Measurements from ENCODE around the gene JPT2. TPM values are rescaled to one million over a fixed set of nuclear protein-coding genes. Genes with fewer than 3 reads are reported as not detected.

JPT2 gene
- total and polyA plus RNA-seq, 3 donors from 2014 or later: 25.8 to 45.2 (median 27.9) TPM

- intact Hi-C loops (cut with DNase I; ENCODE audit: low total_unique reads): no loop called here
- Histone ChIP-seq H3K4me3 (no peak overlapping the region), H3K27ac (no peak overlapping the region), H3K27me3 (no peaks in the 10 kb centered on the region), H3K4me1 (peaks cover 4% of the 10 kb centered on the region), H3K9me3 (no peaks in the 10 kb centered on the region), H3K36me3 (ENCODE audit: low read depth, missing control alignments) (no peaks in the 10 kb centered on the region)
- DNase-seq: no peak
- no peak for TF ChIP-seq CTCF (IDR thresholded peaks at IDR 0.05)
- TF ChIP-seq POLR2A (IDR thresholded peaks at IDR 0.05): no peak
- 93 to 97% methylated on average over 6 to 13 of the region's 13 CpGs for WGBS, 2 donors
Observed at GRCh38 chr16:1657841-1658240, 20.2 kb upstream of the JPT2 start.

- no peaks in the 10 kb centered on the region for H3K27me3 ChIP-seq
- DNase-seq: no peak
- TF ChIP-seq POLR2A (IDR thresholded peaks at IDR 0.05) (no peak), CTCF (IDR thresholded peaks at IDR 0.05) (no peak)
- H3K4me1 ChIP-seq: peaks cover 4% of the 10 kb centered on the region
- H3K27ac ChIP-seq: no peak overlapping the region
- H3K4me3 ChIP-seq: no peak overlapping the region
- intact Hi-C loops (cut with DNase I; ENCODE audit: low total_unique reads): no loop called here
- no peaks in the 10 kb centered on the region for H3K36me3 ChIP-seq (ENCODE audit: low read depth, missing control alignments)
- H3K9me3 ChIP-seq: no peaks in the 10 kb centered on the region
- 90% methylated on average over 5 of the region's 5 CpGs for WGBS, 2 donors
Observed at GRCh38 chr16:1659031-1659430, 19.0 kb upstream of the JPT2 start.

GRCh38 chr16:1661826-1662225 lies 16.3 kb upstream of the JPT2 start:
- H3K9me3 ChIP-seq: no peaks in the 10 kb centered on the region
- no peak overlapping the region for H3K4me3 ChIP-seq
- peaks cover 4% of the 10 kb centered on the region for H3K4me1 ChIP-seq
- H3K27me3 ChIP-seq: no peaks in the 10 kb centered on the region
- intact Hi-C loops (cut with DNase I; ENCODE audit: low total_unique reads): no loop called here
- TF ChIP-seq CTCF (IDR thresholded peaks at IDR 0.05) (no peak), POLR2A (IDR thresholded peaks at IDR 0.05) (no peak)
- H3K27ac ChIP-seq: no peak overlapping the region
- no peak for DNase-seq
- H3K36me3 ChIP-seq (ENCODE audit: low read depth, missing control alignments): no peaks in the 10 kb centered on the region
- WGBS, 2 donors: 97 to 100% methylated on average over 2 of the region's 2 CpGs

- intact Hi-C loops (cut with DNase I; ENCODE audit: low total_unique reads): no loop called here
- Histone ChIP-seq H3K27ac (no peak overlapping the region), H3K4me3 (no peak overlapping the region), H3K36me3 (ENCODE audit: low read depth, missing control alignments) (no peaks in the 10 kb centered on the region), H3K9me3 (no peaks in the 10 kb centered on the region), H3K27me3 (no peaks in the 10 kb centered on the region), H3K4me1 (peaks cover under 1% of the 10 kb centered on the region)
- no peak for DNase-seq
- TF ChIP-seq POLR2A (IDR thresholded peaks at IDR 0.05): no peak
- TF ChIP-seq CTCF (IDR thresholded peaks at IDR 0.05): no peak
- 92 to 97% methylated on average over 11 to 20 of the region's 20 CpGs for WGBS, 2 donors
Observed at GRCh38 chr16:1662543-1662942, 15.5 kb upstream of the JPT2 start.

- no peaks in the 10 kb centered on the region for H3K9me3 ChIP-seq
- H3K27me3 ChIP-seq: no peaks in the 10 kb centered on the region
- 88 to 96% methylated on average over 12 to 14 of the region's 15 CpGs for WGBS, 2 donors
- H3K27ac ChIP-seq: no peak overlapping the region
- intact Hi-C loops (cut with DNase I; ENCODE audit: low total_unique reads): no loop called here
- no peak for DNase-seq
- TF ChIP-seq POLR2A (IDR thresholded peaks at IDR 0.05): no peak
- TF ChIP-seq CTCF (IDR thresholded peaks at IDR 0.05): no peak
- no peaks in the 10 kb centered on the region for H3K4me1 ChIP-seq
- H3K36me3 ChIP-seq (ENCODE audit: low read depth, missing control alignments): no peaks in the 10 kb centered on the region
- H3K4me3 ChIP-seq: no peak overlapping the region
Observed at GRCh38 chr16:1665829-1666228, 12.2 kb upstream of the JPT2 start.
